ENCODE data around the gene RACGAP1.
A peak's percentile ranks its signal among the peaks of the same experiment; 100 is the strongest.

Gene RACGAP1

DNA sequence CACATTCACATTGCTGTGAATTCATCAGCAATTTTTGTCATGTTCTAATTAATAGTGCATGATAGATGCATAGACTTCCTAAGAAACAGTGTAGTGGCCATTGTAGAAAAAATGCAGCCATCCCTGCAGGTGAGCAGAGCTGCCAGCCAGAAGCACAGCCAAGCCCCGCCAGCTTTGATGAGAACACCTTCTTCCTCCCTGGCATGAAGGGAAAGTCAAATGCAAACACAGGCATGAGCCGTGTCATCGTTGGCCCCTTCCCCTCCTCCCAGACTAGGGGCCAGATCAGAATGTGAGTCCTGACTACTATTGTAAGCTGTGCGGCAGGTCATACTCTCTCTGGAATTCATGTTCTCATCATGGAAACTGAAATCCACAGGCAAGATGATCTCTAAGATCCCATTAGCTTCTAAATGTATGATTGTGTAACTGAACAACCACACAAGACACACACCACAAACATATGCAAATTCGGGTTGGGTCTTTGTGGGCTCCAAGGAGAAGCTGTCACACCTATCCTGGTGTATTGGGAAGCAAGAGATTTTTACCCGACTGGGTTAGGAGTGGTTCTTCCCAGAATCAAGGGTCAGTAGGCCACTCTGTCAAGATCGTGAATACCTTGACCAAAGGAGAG, 77.6 kb downstream of the RACGAP1 start:
- Histone ChIP-seq H3K4me3 (no peak overlapping the region), H3K27ac (no peak overlapping the region)
- TF ChIP-seq, protein P1, sequence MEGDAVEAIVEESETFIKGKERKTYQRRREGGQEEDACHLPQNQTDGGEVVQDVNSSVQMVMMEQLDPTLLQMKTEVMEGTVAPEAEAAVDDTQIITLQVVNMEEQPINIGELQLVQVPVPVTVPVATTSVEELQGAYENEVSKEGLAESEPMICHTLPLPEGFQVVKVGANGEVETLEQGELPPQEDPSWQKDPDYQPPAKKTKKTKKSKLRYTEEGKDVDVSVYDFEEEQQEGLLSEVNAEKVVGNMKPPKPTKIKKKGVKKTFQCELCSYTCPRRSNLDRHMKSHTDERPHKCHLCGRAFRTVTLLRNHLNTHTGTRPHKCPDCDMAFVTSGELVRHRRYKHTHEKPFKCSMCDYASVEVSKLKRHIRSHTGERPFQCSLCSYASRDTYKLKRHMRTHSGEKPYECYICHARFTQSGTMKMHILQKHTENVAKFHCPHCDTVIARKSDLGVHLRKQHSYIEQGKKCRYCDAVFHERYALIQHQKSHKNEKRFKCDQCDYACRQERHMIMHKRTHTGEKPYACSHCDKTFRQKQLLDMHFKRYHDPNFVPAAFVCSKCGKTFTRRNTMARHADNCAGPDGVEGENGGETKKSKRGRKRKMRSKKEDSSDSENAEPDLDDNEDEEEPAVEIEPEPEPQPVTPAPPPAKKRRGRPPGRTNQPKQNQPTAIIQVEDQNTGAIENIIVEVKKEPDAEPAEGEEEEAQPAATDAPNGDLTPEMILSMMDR (IDR thresholded peaks at IDR 0.05): no peak
- DNase-seq (ENCODE audit: low spot score): no peak

DNA sequence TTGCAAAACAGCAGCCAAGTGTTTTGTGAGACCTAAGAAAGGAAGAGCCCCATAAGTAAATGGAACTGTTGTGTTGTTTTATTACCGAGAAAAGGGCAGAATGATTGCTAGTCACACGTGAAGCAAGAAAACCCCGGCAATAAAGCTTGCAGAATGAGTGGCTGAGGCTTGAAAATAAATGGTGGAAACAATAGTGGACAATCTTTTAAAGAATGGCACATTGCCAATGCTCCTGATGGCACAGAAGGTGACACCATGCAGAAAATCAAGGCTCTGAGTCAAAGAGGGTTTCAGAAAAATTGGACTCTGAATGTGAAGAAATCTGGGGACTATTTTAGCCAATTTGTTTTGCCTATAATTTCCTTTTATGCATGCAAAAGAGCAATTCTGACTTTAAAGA, 78.8 kb downstream of the RACGAP1 start:
- TF ChIP-seq, protein P1 (IDR thresholded peaks at IDR 0.05): no peak
- H3K4me3 ChIP-seq: no peak overlapping the region
- no peak for DNase-seq (ENCODE audit: low spot score)
- H3K27ac ChIP-seq: no peak overlapping the region

DNA sequence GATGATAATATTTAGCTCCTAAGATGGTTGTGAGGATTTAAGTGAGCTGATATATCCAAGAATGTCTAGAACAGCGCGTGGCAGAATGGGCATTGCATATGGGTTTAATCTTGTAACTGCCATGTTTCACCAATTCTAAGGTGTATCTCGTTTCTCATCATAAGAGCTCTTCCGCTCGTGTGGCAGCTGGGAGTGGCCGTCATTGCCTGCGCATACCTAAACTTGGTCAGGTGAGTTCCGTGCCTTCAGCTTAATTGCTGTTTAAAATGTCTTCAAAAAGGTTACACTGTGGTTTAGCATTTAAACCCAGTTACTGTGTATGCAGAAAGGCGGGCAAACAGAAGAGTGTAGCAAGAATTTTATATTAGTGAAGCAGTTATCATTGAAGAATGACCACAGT, 79.2 kb downstream of the RACGAP1 start:
- H3K27ac ChIP-seq: peak overlapping the region in 1 of 2 donors; percentile 69
- no peak overlapping the region for H3K4me3 ChIP-seq
- DNase-seq (ENCODE audit: low spot score): no peak
- TF ChIP-seq, protein P1 (IDR thresholded peaks at IDR 0.05): no peak

DNA sequence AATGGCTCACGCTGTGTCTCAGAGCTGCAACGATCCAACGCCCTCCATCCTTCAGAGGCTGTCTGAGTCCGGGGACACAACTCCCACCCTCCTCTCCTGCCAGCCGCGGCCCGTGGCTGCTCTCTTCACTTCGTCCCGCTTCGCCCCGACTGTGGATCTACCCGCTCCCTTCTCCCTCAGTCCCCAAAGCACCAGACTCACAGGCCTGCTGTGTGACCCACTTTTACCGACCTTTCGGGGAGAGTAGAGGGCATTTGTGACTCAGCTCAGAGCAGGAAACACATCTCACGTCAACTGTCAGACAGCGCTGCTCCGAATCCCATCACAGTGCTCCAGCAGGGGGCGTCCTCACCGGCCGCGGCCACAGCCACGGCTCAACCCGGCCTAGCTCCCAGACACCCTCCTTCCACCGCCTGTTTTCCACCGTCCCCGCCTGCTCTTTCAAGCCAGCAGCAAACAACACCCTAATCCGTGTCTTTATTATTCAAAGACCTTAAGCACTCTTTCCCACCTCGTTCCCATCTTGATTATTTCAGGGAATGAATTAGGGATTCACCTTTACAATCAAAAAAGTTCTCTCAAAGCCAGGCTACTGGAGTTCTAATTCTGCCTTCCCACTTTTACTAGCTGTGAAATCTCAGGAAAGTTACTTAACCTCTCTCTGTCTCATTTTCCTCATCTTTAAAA, 79.8 kb downstream of the RACGAP1 start:
- peak overlapping the region; percentile 63 for H3K4me3 ChIP-seq
- peak; percentile 91 for DNase-seq (ENCODE audit: low spot score)
- TF ChIP-seq, protein P1 (IDR thresholded peaks at IDR 0.05): peak; percentile 88
- H3K27ac ChIP-seq: peak overlapping the region in 1 of 2 donors; percentile 69

DNA sequence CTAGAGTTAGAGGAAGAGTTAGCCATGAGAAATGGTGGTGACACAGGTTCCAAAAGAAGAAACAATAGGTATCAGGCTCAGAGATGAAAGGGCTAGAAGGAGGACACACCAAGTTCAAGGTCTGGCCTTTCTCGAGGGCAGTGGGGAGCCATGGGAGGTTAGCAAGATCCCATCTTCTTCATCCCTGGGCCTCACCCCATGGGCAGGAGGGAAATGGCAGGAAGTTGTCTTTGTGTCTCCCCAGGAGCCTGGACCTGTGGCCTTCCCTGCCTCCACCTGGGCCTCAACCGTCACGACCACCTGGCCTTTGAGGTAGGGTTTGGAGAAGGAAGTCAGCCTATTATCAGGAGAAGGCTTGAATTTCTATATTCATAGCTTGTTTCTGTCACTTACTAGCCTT, 80.6 kb downstream of the RACGAP1 start:
- H3K4me3 ChIP-seq: no peak overlapping the region
- TF ChIP-seq, protein P1 (IDR thresholded peaks at IDR 0.05): no peak
- H3K27ac ChIP-seq: no peak overlapping the region
- DNase-seq (ENCODE audit: low spot score): no peak

DNA sequence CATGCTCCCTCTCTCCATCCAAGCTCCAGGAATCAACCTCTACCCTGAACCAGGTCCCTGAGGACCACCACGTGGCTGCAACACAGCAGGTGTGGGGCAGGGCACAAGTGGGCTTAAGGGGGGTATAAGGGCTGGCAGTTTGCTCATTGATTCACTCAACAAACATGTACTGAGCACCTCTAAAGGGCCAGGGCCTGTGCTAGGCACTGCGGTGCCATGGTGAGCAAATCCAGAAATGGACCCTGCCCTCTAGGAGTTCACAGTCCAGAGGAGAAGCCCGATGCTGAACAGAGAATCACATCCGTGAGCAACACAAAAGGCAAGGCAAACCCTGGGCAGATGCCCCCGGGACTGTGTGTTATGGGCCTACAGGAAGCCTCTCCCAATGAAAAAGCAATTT, 81.2 kb downstream of the RACGAP1 start:
- TF ChIP-seq, protein P1 (IDR thresholded peaks at IDR 0.05): no peak
- Histone ChIP-seq H3K27ac (no peak overlapping the region), H3K4me3 (no peak overlapping the region)
- DNase-seq (ENCODE audit: low spot score): peak; percentile 64

DNA sequence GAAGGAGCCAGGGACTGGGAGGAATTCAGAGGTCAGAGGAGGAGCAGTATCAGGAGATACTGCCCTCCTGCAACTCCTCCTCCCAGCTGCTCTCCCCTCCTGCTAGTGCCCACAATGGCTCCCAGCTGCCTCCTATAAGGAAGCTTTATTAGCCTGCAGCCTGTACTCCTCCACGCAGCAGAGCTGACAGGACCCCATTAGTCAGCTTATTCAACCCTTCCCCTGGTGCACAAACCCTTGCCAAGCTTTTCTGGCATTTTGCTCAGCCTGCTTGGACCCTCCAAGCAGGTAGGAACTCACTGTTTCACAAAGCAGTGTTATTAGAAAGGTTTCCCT, 81.7 kb downstream of the RACGAP1 start:
- DNase-seq (ENCODE audit: low spot score): no peak
- TF ChIP-seq, protein P1 (IDR thresholded peaks at IDR 0.05): no peak
- no peak overlapping the region for H3K4me3 ChIP-seq
- no peak overlapping the region for H3K27ac ChIP-seq
